Endothelial cell of umbilical vein (primary cell): ENCODE results near the gene MEF2D. TPM values are rescaled to one million over a fixed set of nuclear protein-coding genes. Genes with fewer than 3 reads are reported as not detected.

Experiments used
- BruUV-seq: library from RNA; stranded (reverse); fragments of 400-500 nt; replicated peaks from 2 replicates; lab custom pipeline; 2021; lab: Mats Ljungman, UMichigan
- CTCF ChIA-PET: fragments of 300-600, 350-600 bp; sonication (Branson Sonifier 250); formaldehyde crosslinking; loops from one replicate; lab custom pipeline; 2021; ENCODE audit warnings: antibody characterized with exemption, inconsistent platforms; lab: Charles Lee
- POLR2A ChIA-PET: fragments of 300-600, 350-600 bp; sonication (Branson Sonifier 250); formaldehyde crosslinking; loops from one replicate; lab custom pipeline; 2021; ENCODE audit warnings: antibody characterized with exemption, inconsistent platforms; lab: Charles Lee
- DNase-seq: peaks from one replicate; pipeline ENCODE4 v3.0.0-alpha.2; 2011; ENCODE audit warnings: low read depth, low spot score
- FAIRE-seq: peaks from 2 replicates; lab custom pipeline; 2011; peaks lifted over from hg19 to GRCh38; lab: Jason Lieb, UNC
- H2AFZ ChIP-seq: 2 replicates; pipeline ENCODE4 v1.6.0; 2012; ENCODE audit warnings: low read depth, low read length, control low read depth, inconsistent platforms
- H3K27ac ChIP-seq: 2 replicates; pipeline ENCODE4 v1.5.1; 2011; ENCODE audit warnings: low read depth, mild to moderate bottlenecking, control low read depth, low read length, moderate library complexity; ENCODE audit not compliant: insufficient read depth
- H3K27me3 ChIP-seq, 2 experiments: 2 replicates each; pipeline versions ENCODE4 v1.6.0 to v1.6.1; 2011; ENCODE audit warnings: low read length in 2 of 2, mixed read lengths in 1 of 2; ENCODE audit not compliant: control insufficient read depth in 2 of 2, insufficient read depth in 2 of 2
- H3K36me3 ChIP-seq, 2 experiments: 2 replicates in 1 of 2; 3 replicates in 1 of 2; pipeline ENCODE4 v1.5.1; 2011; ENCODE audit warnings: low read length in 2 of 2, mild to moderate bottlenecking in 1 of 2, moderate library complexity in 1 of 2; ENCODE audit not compliant: control insufficient read depth in 2 of 2, insufficient read depth in 2 of 2; ENCODE audit errors: extremely low read depth in 1 of 2
- H3K4me1 ChIP-seq: 3 replicates; pipeline ENCODE4 v1.5.1; 2011; ENCODE audit warnings: mild to moderate bottlenecking, low read length; ENCODE audit not compliant: control insufficient read depth, insufficient read depth; ENCODE audit errors: extremely low read depth
- H3K4me2 ChIP-seq: 2 replicates; pipeline ENCODE4 v1.6.1; 2011; ENCODE audit warnings: low read length, control low read depth, mixed read lengths; ENCODE audit not compliant: insufficient read depth
- H3K4me3 ChIP-seq, 3 experiments: fragments of 200-600 bp in 1 of 3; sonication (generic), shearing (Covaris generic) in 1 of 3; replicated peaks in 1 of 3; 2 replicates each; pipeline ENCODE4 v1.5.1; 2011 to 2016; ENCODE audit warnings: control low read depth in 3 of 3, low read length in 3 of 3, mild to moderate bottlenecking in 2 of 3, inconsistent platforms in 1 of 3, low read depth in 1 of 3, moderate library complexity in 1 of 3; ENCODE audit not compliant: insufficient read depth in 1 of 3
- H3K79me2 ChIP-seq: 2 replicates; pipeline ENCODE4 v1.6.0; 2012; ENCODE audit warnings: low read length, inconsistent platforms; ENCODE audit not compliant: control insufficient read depth, insufficient read depth
- H3K9ac ChIP-seq: replicated peaks from 2 replicates; pipeline ENCODE3; 2011; ENCODE audit warnings: low read length, control low read depth; ENCODE audit not compliant: insufficient read depth; ENCODE audit errors: extremely low read depth
- H3K9me1 ChIP-seq: replicated peaks from 3 replicates; pipeline ENCODE4 v1.6.0; 2011; ENCODE audit warnings: mild to moderate bottlenecking, low read length; ENCODE audit not compliant: control insufficient read depth, insufficient read depth; ENCODE audit errors: extremely low read depth
- H3K9me3 ChIP-seq: replicated peaks from 2 replicates; pipeline ENCODE4 v1.5.1; 2012; ENCODE audit warnings: low read length, inconsistent platforms; ENCODE audit not compliant: control insufficient read depth, insufficient read depth
- H4K20me1 ChIP-seq: replicated peaks from 2 replicates; pipeline ENCODE3; 2011; ENCODE audit warnings: mild to moderate bottlenecking, low read length; ENCODE audit not compliant: control insufficient read depth, insufficient read depth; ENCODE audit errors: extremely low read depth
- EZH2 ChIP-seq: IDR thresholded peaks from 2 replicates; pipeline ENCODE4 v1.6.1; 2012; ENCODE audit warnings: borderline replicate concordance, low read depth, mild to moderate bottlenecking, moderate library complexity, low read length, inconsistent platforms; ENCODE audit not compliant: severe bottlenecking
- GATA2 ChIP-seq: IDR thresholded peaks from 2 replicates; pipeline ENCODE4 v1.7.0; 2011; ENCODE audit warnings: low read depth, mild to moderate bottlenecking, moderate library complexity, mixed read lengths, low read length; ENCODE audit not compliant: insufficient read length, insufficient read depth
- POLR2A ChIP-seq: IDR thresholded peaks from 2 replicates; pipeline ENCODE4 v1.6.1; 2012; ENCODE audit warnings: low read depth, mild to moderate bottlenecking, control low read depth, low read length
- dilution Hi-C: fragments of 300-500 bp; cut with MboI; formaldehyde crosslinking; loops from one replicate; pipeline ENCODE4 v1.15.0; 2019; ENCODE audit warnings: low sequenced_read_pairs; ENCODE audit not compliant: extremely low pct_ligation_motif_present
- intact Hi-C: fragments of 100-400 bp; cut with micrococcal nuclease; formaldehyde crosslinking; loops from one replicate; pipeline ENCODE4 v1.10.0; 2022
- polyA plus RNA-seq, 4 experiments: library from polyadenylated mRNA; depleted of rRNA in 3 of 4; stranded (reverse) in 3 of 4; unstranded in 1 of 4; fragments of >200 nt; gene quantifications; 2 replicates each; pipeline versions ENCODE4 v1.2.1 to v1.2.3, GENCODE V29; 2011 to 2012; ENCODE audit warnings: missing spikeins in 1 of 4
- total RNA-seq: library from RNA; stranded (reverse); gene quantifications from 2 replicates; pipeline ENCODE4 v1.2.3, GENCODE V29; 2021

MEF2D gene
- total and polyA plus RNA-seq, 2 donors (not counting 3 experiments of a cell fraction or from before 2014, with no cell fraction given), result 45.4 to 52.2 TPM

DNA sequence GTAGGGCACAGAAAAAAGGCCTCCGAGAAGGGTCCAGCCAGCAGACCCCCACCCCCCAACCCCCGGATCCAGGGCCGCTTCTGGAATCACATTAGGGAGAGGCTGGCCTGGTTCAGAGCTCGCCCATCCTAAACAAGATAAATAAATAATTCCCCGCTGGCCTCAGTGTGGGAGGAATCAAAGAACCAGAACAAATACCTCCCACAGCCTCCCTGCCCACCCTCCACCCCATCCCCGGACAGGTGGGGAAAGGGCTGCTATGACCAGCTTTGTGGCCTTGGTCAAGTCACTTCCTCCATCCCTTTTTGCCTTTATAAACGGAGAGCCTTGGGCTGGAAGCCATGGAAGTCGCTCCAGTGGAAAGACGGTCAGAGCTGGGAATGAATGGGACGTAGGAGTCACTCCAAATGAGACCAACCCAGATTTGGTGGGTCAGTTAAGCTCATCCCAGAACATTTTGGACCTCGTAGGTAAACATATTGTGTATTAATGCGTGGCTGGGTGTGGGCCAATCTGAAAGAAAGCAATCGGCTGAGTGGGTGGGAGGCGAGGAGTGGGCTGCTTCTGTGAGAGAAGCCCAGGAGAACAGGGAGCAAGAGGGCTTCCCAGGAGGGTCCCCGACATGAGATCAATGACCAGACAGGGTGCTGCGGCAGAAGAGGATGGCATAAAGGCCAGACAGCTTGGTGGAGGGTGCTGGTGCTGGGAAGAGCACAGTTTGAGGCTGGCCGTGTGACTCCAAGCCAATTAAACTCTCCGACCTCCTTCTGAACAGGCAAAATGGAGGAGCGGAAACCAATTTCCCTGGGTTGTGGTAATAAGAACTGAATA is 63.3 kb downstream of the MEF2D start:
- no peak overlapping the region for H3K27ac ChIP-seq
- peaks cover 4% of the 10 kb centered on the region for H3K4me1 ChIP-seq
- DNase-seq, result no peak
- H3K36me3 ChIP-seq, result no peaks in the 10 kb centered on the region
- no peaks in the 10 kb centered on the region for H3K79me2 ChIP-seq
- no peak for TF ChIP-seq POLR2A
- H4K20me1 ChIP-seq, result no peaks in the 10 kb centered on the region
- no peak overlapping the region for H3K4me3 ChIP-seq
- BruUV-seq, result no TSS peak
- ChIA-PET CTCF (interaction anchor here (1.0 to 8.0 kb wide), 2 partner anchors 9 to 51 kb away, joined by 4 to 111 read pairs; no protein-coding TSS in a partner anchor), POLR2A (no interaction called here)
- peaks cover 97 to 100% of the 10 kb centered on the region in 2 experiments for H3K27me3 ChIP-seq
- H3K9ac ChIP-seq, result no peak overlapping the region
- dilution Hi-C loops (no loop called here), intact Hi-C loops (no loop called here)
- peak; percentile 38 for FAIRE-seq
- H3K9me1 ChIP-seq, result no peaks in the 10 kb centered on the region
- no peaks in the 10 kb centered on the region for H3K9me3 ChIP-seq
- H3K4me2 ChIP-seq, result no peak overlapping the region
- H2AFZ ChIP-seq, result no peak overlapping the region

DNA sequence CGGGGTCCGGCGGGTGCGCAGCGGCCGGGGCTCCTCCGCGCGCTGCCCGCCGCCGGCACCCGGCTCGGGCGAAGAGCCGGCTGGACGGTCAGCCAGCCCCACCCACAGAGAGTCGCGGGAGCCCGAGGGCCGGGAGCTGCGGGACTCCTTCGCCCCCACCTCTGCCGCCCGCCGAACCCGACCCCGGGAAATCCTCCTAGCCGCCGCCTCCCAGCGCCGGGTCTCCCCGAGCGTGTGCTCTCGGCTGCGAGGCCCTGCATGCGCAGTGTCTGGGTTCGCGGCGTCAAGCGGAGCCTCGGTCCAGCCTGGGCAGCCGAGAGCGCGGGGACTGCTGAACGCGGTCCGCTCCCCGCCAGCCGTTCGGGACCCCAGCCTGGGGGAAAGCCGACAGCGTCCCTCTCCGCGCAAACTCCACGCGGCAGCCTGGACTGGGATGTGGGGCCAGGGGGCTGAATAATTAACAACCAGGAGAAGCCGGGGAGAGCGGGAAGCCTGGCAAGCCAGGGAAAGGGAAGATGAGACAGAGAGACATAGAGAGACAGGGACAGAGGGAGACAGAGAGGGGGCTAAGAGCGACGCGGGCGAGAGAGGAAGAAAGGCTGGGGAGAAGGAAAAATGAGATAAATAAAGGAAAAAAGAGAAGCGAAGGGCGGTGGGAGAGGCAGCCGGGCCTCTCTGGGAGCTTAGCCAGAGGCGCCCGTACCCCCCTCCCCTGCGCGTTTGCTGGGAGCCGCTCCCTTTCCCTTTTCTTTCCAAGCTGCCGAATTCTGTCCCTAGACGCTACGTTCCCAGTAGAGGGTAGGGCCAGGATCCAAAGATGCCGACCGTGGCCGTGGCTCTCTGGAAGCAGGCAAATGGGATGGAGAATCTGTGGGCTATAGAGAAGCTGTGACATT is 64.2 kb downstream of the MEF2D start:
- no peak overlapping the region for H3K4me3 ChIP-seq
- intact Hi-C loops (no loop called here), dilution Hi-C loops (no loop called here)
- peak overlapping the region; percentile 60 for H3K4me2 ChIP-seq
- H3K27ac ChIP-seq, result no peak overlapping the region
- no peak overlapping the region for H3K9ac ChIP-seq
- H4K20me1 ChIP-seq, result no peaks in the 10 kb centered on the region
- H2AFZ ChIP-seq, result no peak overlapping the region
- TF ChIP-seq EZH2 (peak; percentile 96), GATA2 (no peak)
- H3K9me1 ChIP-seq, result no peaks in the 10 kb centered on the region
- peaks cover 95 to 100% of the 10 kb centered on the region in 2 experiments for H3K27me3 ChIP-seq
- ChIA-PET POLR2A (no interaction called here), CTCF (interaction anchor here (0.9 to 8.0 kb wide), 3 partner anchors 9 to 50 kb away, joined by 4 to 111 read pairs (median 4); no protein-coding TSS in a partner anchor)
- no TSS peak for BruUV-seq
- peaks cover 4% of the 10 kb centered on the region for H3K4me1 ChIP-seq
- no peaks in the 10 kb centered on the region for H3K79me2 ChIP-seq
- H3K9me3 ChIP-seq, result no peaks in the 10 kb centered on the region
- DNase-seq (no peak), FAIRE-seq (no peak)
- no peaks in the 10 kb centered on the region for H3K36me3 ChIP-seq
